ENCODE measurements around the gene ZER1.

Gene ZER1

GRCh38 chr9:128716581-128717254 is 55.0 kb downstream of the ZER1 start:
- no peak for TF ChIP-seq CTCF (IDR thresholded peaks at IDR 0.05; ENCODE audit: insufficient read depth, low read depth, low read length, missing control alignments)
- DNase-seq (ENCODE audit: low read depth): no peak
- H3K4me3 ChIP-seq (ENCODE audit: low read depth, low read length): no peak overlapping the region

GRCh38 chr9:128715436-128715750 is 56.3 kb downstream of the ZER1 start:
- DNase-seq (ENCODE audit: low read depth): no peak
- no peak overlapping the region for H3K4me3 ChIP-seq (ENCODE audit: low read depth, low read length)
- TF ChIP-seq CTCF (IDR thresholded peaks at IDR 0.05; ENCODE audit: insufficient read depth, low read depth, low read length, missing control alignments): no peak

GRCh38 chr9:128714586-128715435 is 56.9 kb downstream of the ZER1 start:
- H3K4me3 ChIP-seq (ENCODE audit: low read depth, low read length): no peak overlapping the region
- no peak for DNase-seq (ENCODE audit: low read depth)
- no peak for TF ChIP-seq CTCF (IDR thresholded peaks at IDR 0.05; ENCODE audit: insufficient read depth, low read depth, low read length, missing control alignments)

GRCh38 chr9:128713941-128714573 is 57.7 kb downstream of the ZER1 start:
- TF ChIP-seq CTCF (IDR thresholded peaks at IDR 0.05; ENCODE audit: insufficient read depth, low read depth, low read length, missing control alignments): no peak
- H3K4me3 ChIP-seq (ENCODE audit: low read depth, low read length): no peak overlapping the region
- no peak for DNase-seq (ENCODE audit: low read depth)

- no peak for DNase-seq (ENCODE audit: low read depth)
- no peak for TF ChIP-seq CTCF (IDR thresholded peaks at IDR 0.05; ENCODE audit: insufficient read depth, low read depth, low read length, missing control alignments)
- no peak overlapping the region for H3K4me3 ChIP-seq (ENCODE audit: low read depth, low read length)
Measured at GRCh38 chr9:128713411-128713780, 58.3 kb downstream of the ZER1 start.

GRCh38 chr9:128712451-128713410 is 59.0 kb downstream of the ZER1 start:
- no peak for TF ChIP-seq CTCF (IDR thresholded peaks at IDR 0.05; ENCODE audit: insufficient read depth, low read depth, low read length, missing control alignments)
- DNase-seq (ENCODE audit: low read depth): no peak
- H3K4me3 ChIP-seq (ENCODE audit: low read depth, low read length): no peak overlapping the region

All from GM12865 (cell line).